GM12878 (cell line): ENCODE measurements around the gene POU2F3. TPM values are rescaled to one million over a fixed set of nuclear protein-coding genes. Genes with fewer than 3 reads are reported as not detected.

Source experiments
- E2F8 ChIP-seq: fragments of 450-650 bp; IDR thresholded peaks from 2 replicates; pipeline ENCODE4 v1.6.1; 2018; ENCODE audit warnings: mild to moderate bottlenecking, low read depth, moderate library complexity; ENCODE audit not compliant: partially characterized antibody
- MEF2A ChIP-seq: IDR thresholded peaks from 2 replicates; pipeline ENCODE4 v1.6.1; 2011; ENCODE audit warnings: low read depth, mild to moderate bottlenecking, low read length, moderate library complexity; ENCODE audit not compliant: insufficient read depth
- POLR2AphosphoS2 ChIP-seq: IDR thresholded peaks from 2 replicates; pipeline ENCODE4 v1.6.1; 2011; ENCODE audit warnings: low read depth, mild to moderate bottlenecking, low read length, improper control_type of control experiment, moderate library complexity
- ZNF687 ChIP-seq: fragments of 450-650 bp; IDR thresholded peaks from 2 replicates; pipeline ENCODE4 v1.6.1; 2017; ENCODE audit warnings: mild to moderate bottlenecking, moderate library complexity
- polyA plus RNA-seq, 11 experiments: library from polyadenylated mRNA; depleted of rRNA in 4 of 11; unstranded in 6 of 11; stranded (reverse) in 5 of 11; fragments of >200 nt; fragmentation: Nextera tagmentation in 4 of 11; fragmentation: Illumina TruSeq in 1 of 11; extraction: Ambion mirVana in 4 of 11; extraction: Trizol in 1 of 11; gene quantifications; 1 replicate in 1 of 11; 2 replicates in 10 of 11; pipeline versions ENCODE4 v1.2.1 to v1.2.3, GENCODE V29; 2011 to 2016; ENCODE audit warnings: inconsistent platforms in 2 of 11, missing spikeins in 2 of 11, low read depth in 1 of 11
- total RNA-seq, 4 experiments: library from RNA; depleted of rRNA in 3 of 4; stranded (reverse); fragments of >200 nt in 3 of 4; fragmentation: Illumina TruSeq in 1 of 4; extraction: Trizol in 1 of 4; gene quantifications; 2 replicates each; pipeline versions ENCODE4 v1.2.1 to v1.2.3, GENCODE V29; 2013 to 2021

The POU2F3 gene
- total and polyA plus RNA-seq, 10 of the 15 experiments (the other 5 are each of a cell fraction or from before 2014, with no cell fraction given): 0.09 to 4.4 (median 0.33) TPM

- TF ChIP-seq E2F8 (no peak), ZNF687 (peak; percentile 32; the same call in 1 of the 2 replicates), POLR2AphosphoS2 (no peak; the same call in 1 of the 2 replicates), MEF2A (peak; percentile 48; the same call in 1 of the 2 replicates)
Observed at GRCh38 chr11:120335908-120336640, 96.1 kb downstream of the POU2F3 start, which contains the start of gene ARHGEF12 (continued).
